ENCODE measurements around the gene ATF7. TPM values are rescaled to one million over a fixed set of nuclear protein-coding genes. Genes with fewer than 3 reads are reported as not detected.

The ATF7 gene
- total RNA-seq, 1 donor from 2014 or later, result 25.9 TPM

- DNase-seq (ENCODE audit: low spot score), result no peak
- H3K4me1 Mint-ChIP-seq (ENCODE audit: low read depth), result no peaks in the 10 kb centered on the region
- H3K36me3 Mint-ChIP-seq (ENCODE audit: low read depth), result peaks cover 30% of the 10 kb centered on the region
- H3K27ac Mint-ChIP-seq, result no peak overlapping the region
- H3K27me3 Mint-ChIP-seq (ENCODE audit: insufficient read depth), result no peaks in the 10 kb centered on the region
- no peaks in the 10 kb centered on the region for H3K9me3 Mint-ChIP-seq
- intact Hi-C loops (cut with micrococcal nuclease), result no loop called here
- H3K4me3 Mint-ChIP-seq, result no peak overlapping the region
Measured at GRCh38 chr12:53518381-53518780, 107.8 kb downstream of the ATF7 start.

GRCh38 chr12:53516758-53517455 lies 109.3 kb downstream of the ATF7 start:
- H3K27ac Mint-ChIP-seq, result no peak overlapping the region
- H3K36me3 Mint-ChIP-seq (ENCODE audit: low read depth), result peaks cover 26% of the 10 kb centered on the region

GRCh38 chr12:53515291-53515680 lies 110.9 kb downstream of the ATF7 start:
- H3K4me1 Mint-ChIP-seq (ENCODE audit: low read depth), result no peaks in the 10 kb centered on the region
- no peaks in the 10 kb centered on the region for H3K9me3 Mint-ChIP-seq
- H3K27me3 Mint-ChIP-seq (ENCODE audit: insufficient read depth), result no peaks in the 10 kb centered on the region
- no peak overlapping the region for H3K27ac Mint-ChIP-seq
- peaks cover 19% of the 10 kb centered on the region for H3K36me3 Mint-ChIP-seq (ENCODE audit: low read depth)
- intact Hi-C loops (cut with micrococcal nuclease), result no loop called here
- no peak for DNase-seq (ENCODE audit: low spot score)
- no peak overlapping the region for H3K4me3 Mint-ChIP-seq

More at GRCh38 chr12:53516758-53517455, 109.3 kb downstream of the ATF7 start:
- DNase-seq (ENCODE audit: low spot score), result no peak
- Mint-ChIP-seq H3K4me3 (no peak overlapping the region), H3K27me3 (ENCODE audit: insufficient read depth) (no peaks in the 10 kb centered on the region), H3K9me3 (no peaks in the 10 kb centered on the region), H3K4me1 (ENCODE audit: low read depth) (no peaks in the 10 kb centered on the region)
- intact Hi-C loops (cut with micrococcal nuclease), result no loop called here

GRCh38 chr12:53514628-53515290 lies 111.4 kb downstream of the ATF7 start:
- Mint-ChIP-seq H3K27me3 (ENCODE audit: insufficient read depth) (no peaks in the 10 kb centered on the region), H3K36me3 (ENCODE audit: low read depth) (peaks cover 16% of the 10 kb centered on the region), H3K4me3 (no peak overlapping the region), H3K4me1 (ENCODE audit: low read depth) (no peaks in the 10 kb centered on the region), H3K9me3 (no peaks in the 10 kb centered on the region), H3K27ac (no peak overlapping the region)
- intact Hi-C loops (cut with micrococcal nuclease), result no loop called here
- DNase-seq (ENCODE audit: low spot score), result no peak

- H3K27me3 Mint-ChIP-seq (ENCODE audit: insufficient read depth), result no peaks in the 10 kb centered on the region
- H3K27ac Mint-ChIP-seq, result no peak overlapping the region
- peaks cover 16% of the 10 kb centered on the region for H3K36me3 Mint-ChIP-seq (ENCODE audit: low read depth)
- no peak overlapping the region for H3K4me3 Mint-ChIP-seq
- no peaks in the 10 kb centered on the region for H3K9me3 Mint-ChIP-seq
- no peak for DNase-seq (ENCODE audit: low spot score)
- intact Hi-C loops (cut with micrococcal nuclease), result no loop called here
- H3K4me1 Mint-ChIP-seq (ENCODE audit: low read depth), result peaks cover 4% of the 10 kb centered on the region
Measured at GRCh38 chr12:53513712-53514410, 112.3 kb downstream of the ATF7 start.

GRCh38 chr12:53510181-53510812 lies 115.9 kb downstream of the ATF7 start:
- Mint-ChIP-seq H3K9me3 (no peaks in the 10 kb centered on the region), H3K27ac (no peak overlapping the region), H3K4me1 (ENCODE audit: low read depth) (peaks cover 9% of the 10 kb centered on the region), H3K27me3 (ENCODE audit: insufficient read depth) (no peaks in the 10 kb centered on the region), H3K36me3 (ENCODE audit: low read depth) (peaks cover 17% of the 10 kb centered on the region), H3K4me3 (no peak overlapping the region)
- intact Hi-C loops (cut with micrococcal nuclease), result no loop called here
- no peak for DNase-seq (ENCODE audit: low spot score)

- Mint-ChIP-seq H3K4me1 (ENCODE audit: low read depth) (peaks cover 20% of the 10 kb centered on the region), H3K36me3 (ENCODE audit: low read depth) (peaks cover 11% of the 10 kb centered on the region), H3K4me3 (no peak overlapping the region), H3K27ac (peak overlapping the region; percentile 25), H3K27me3 (ENCODE audit: insufficient read depth) (no peaks in the 10 kb centered on the region), H3K9me3 (no peaks in the 10 kb centered on the region)
- DNase-seq (ENCODE audit: low spot score), result peak; percentile 79
- intact Hi-C loops (cut with micrococcal nuclease), result loop anchor here (1.0 to 2.0 kb wide), 5 partner anchors 32 to 184 kb away; no protein-coding TSS in a partner anchor
Measured at GRCh38 chr12:53508534-53509170, 117.5 kb downstream of the ATF7 start.

- H3K27ac Mint-ChIP-seq, result no peak overlapping the region
- peaks cover 22% of the 10 kb centered on the region for H3K4me1 Mint-ChIP-seq (ENCODE audit: low read depth)
- intact Hi-C loops (cut with micrococcal nuclease), result no loop called here
- no peaks in the 10 kb centered on the region for H3K27me3 Mint-ChIP-seq (ENCODE audit: insufficient read depth)
- H3K9me3 Mint-ChIP-seq, result no peaks in the 10 kb centered on the region
- no peak overlapping the region for H3K4me3 Mint-ChIP-seq
- peaks cover 9% of the 10 kb centered on the region for H3K36me3 Mint-ChIP-seq (ENCODE audit: low read depth)
- no peak for DNase-seq (ENCODE audit: low spot score)
Measured at GRCh38 chr12:53507603-53507885, 118.6 kb downstream of the ATF7 start.

GRCh38 chr12:53506881-53507602 lies 119.1 kb downstream of the ATF7 start, which contains the start of gene NPFF:
NPFF (minus strand) TSS chr12:53507484; CDS start chr12:53507474, 10 bp downstream.
- peaks cover 27% of the 10 kb centered on the region for H3K4me1 Mint-ChIP-seq (ENCODE audit: low read depth)
- peak within 1 kb of the TSS; percentile 40 for H3K27ac Mint-ChIP-seq
- intact Hi-C loops (cut with micrococcal nuclease), result no loop called here
- H3K9me3 Mint-ChIP-seq, result no peaks in the 10 kb centered on the region
- no peak for DNase-seq (ENCODE audit: low spot score)
- no peak within 1 kb of the TSS for H3K4me3 Mint-ChIP-seq
- peaks cover 9% of the 10 kb centered on the region for H3K36me3 Mint-ChIP-seq (ENCODE audit: low read depth)
- no peaks in the 10 kb centered on the region for H3K27me3 Mint-ChIP-seq (ENCODE audit: insufficient read depth)

GRCh38 chr12:53506450-53506785 lies 119.8 kb downstream of the ATF7 start:
- no peak overlapping the region for H3K27ac Mint-ChIP-seq
- H3K27me3 Mint-ChIP-seq (ENCODE audit: insufficient read depth), result no peaks in the 10 kb centered on the region
- H3K4me3 Mint-ChIP-seq, result no peak overlapping the region
- intact Hi-C loops (cut with micrococcal nuclease), result no loop called here
- no peaks in the 10 kb centered on the region for H3K9me3 Mint-ChIP-seq
- peaks cover 7% of the 10 kb centered on the region for H3K36me3 Mint-ChIP-seq (ENCODE audit: low read depth)
- DNase-seq (ENCODE audit: low spot score), result no peak
- peaks cover 32% of the 10 kb centered on the region for H3K4me1 Mint-ChIP-seq (ENCODE audit: low read depth)

GRCh38 chr12:53505555-53506449 lies 120.4 kb downstream of the ATF7 start:
- intact Hi-C loops (cut with micrococcal nuclease), result no loop called here
- Mint-ChIP-seq H3K4me3 (no peak overlapping the region), H3K36me3 (ENCODE audit: low read depth) (peaks cover 6% of the 10 kb centered on the region), H3K27ac (no peak overlapping the region), H3K4me1 (ENCODE audit: low read depth) (peaks cover 32% of the 10 kb centered on the region), H3K9me3 (no peaks in the 10 kb centered on the region), H3K27me3 (ENCODE audit: insufficient read depth) (no peaks in the 10 kb centered on the region)
- DNase-seq (ENCODE audit: low spot score), result no peak

Data from activated T-helper 1 cell treated with anti-CD3 and anti-CD28 coated beads, Interleukin-12 subunit alpha, Interleukin-12 subunit beta, Interleukin-2, Interleukin-4 antibody, amounts not matched to agents 30 ng/mL and 10 ng/mL and 1 ng/mL, durations not matched to agents 14 hours and 24 hours and 36 hours (primary cell).